SK-N-SH treated with all-trans-retinoic acid at 6 μM for 48 hours (cell line): ENCODE data around the gene EXTL1.

Experiments
- ATAC-seq: fragments of 200-7000 bp; cut with Tn5 transposase; 3 replicates; pipeline ENCODE4 v1.9.1; 2020; ENCODE audit warnings: mild to moderate bottlenecking, moderate library complexity
- ARNTL ChIP-seq: fragments of 450-650 bp; formaldehyde crosslinking; IDR thresholded peaks from 2 replicates; pipeline ENCODE4 v1.5.0; 2020; ENCODE audit warnings: low read depth, mild to moderate bottlenecking, moderate library complexity, borderline replicate concordance
- BACH2 ChIP-seq: fragments of 250-450 bp; sonication (Bioruptor Pico); IDR thresholded peaks from 2 replicates; pipeline ENCODE4 v1.9.0; 2021; ENCODE audit warnings: mild to moderate bottlenecking, borderline replicate concordance
- CSDC2 ChIP-seq: fragments of 250-450 bp; sonication (Bioruptor Pico); IDR thresholded peaks from 2 replicates; pipeline ENCODE4 v1.5.0; 2020; ENCODE audit warnings: mild to moderate bottlenecking, moderate library complexity
- CSRNP3 ChIP-seq: fragments of 250-450 bp; sonication (Bioruptor Pico); IDR thresholded peaks from 2 replicates; pipeline ENCODE4 v1.5.1; 2021; ENCODE audit warnings: mild to moderate bottlenecking, moderate library complexity
- ESRRG ChIP-seq: fragments of 250-450 bp; sonication (Bioruptor Pico); IDR thresholded peaks from 2 replicates; pipeline ENCODE4 v1.6.1; 2021; ENCODE audit warnings: mild to moderate bottlenecking
- GLIS3 ChIP-seq: fragments of 250-450 bp; sonication (Bioruptor Pico); IDR thresholded peaks from 2 replicates; pipeline ENCODE4 v1.5.0; 2020; ENCODE audit warnings: mild to moderate bottlenecking, moderate library complexity
- OSR1 ChIP-seq: fragments of 250-450 bp; sonication (Bioruptor Pico); IDR thresholded peaks from 2 replicates; pipeline ENCODE4 v1.8.0; 2022; ENCODE audit warnings: moderate library complexity, mild to moderate bottlenecking, inconsistent platforms
- PATZ1 ChIP-seq: fragments of 250-450 bp; sonication (Bioruptor Pico); IDR thresholded peaks from 2 replicates; pipeline ENCODE4 v1.8.0; 2020; ENCODE audit warnings: mild to moderate bottlenecking, moderate library complexity, borderline replicate concordance
- POU6F1 ChIP-seq: fragments of 250-450 bp; sonication (Bioruptor Pico); IDR thresholded peaks from 2 replicates; pipeline ENCODE4 v1.8.0; 2021; ENCODE audit warnings: low read depth, mild to moderate bottlenecking, moderate library complexity, borderline replicate concordance
- PPARA ChIP-seq: fragments of 250-450 bp; sonication (Bioruptor Pico); IDR thresholded peaks from 2 replicates; pipeline ENCODE4 v1.5.0; 2020; ENCODE audit warnings: mild to moderate bottlenecking, borderline replicate concordance
- RARB ChIP-seq: fragments of 250-450 bp; sonication (Bioruptor Pico); IDR thresholded peaks from 2 replicates; pipeline ENCODE4 v1.8.0; 2021; ENCODE audit warnings: mild to moderate bottlenecking, moderate library complexity
- SNAI2 ChIP-seq: fragments of 250-450 bp; sonication (Bioruptor Pico); IDR thresholded peaks from 2 replicates; pipeline ENCODE4 v1.5.0; 2020; ENCODE audit warnings: mild to moderate bottlenecking, moderate library complexity
- TCF4 ChIP-seq: fragments of 250-450 bp; sonication (Bioruptor Pico); IDR thresholded peaks from 2 replicates; pipeline ENCODE4 v1.8.0; 2021; ENCODE audit warnings: mild to moderate bottlenecking, moderate library complexity, borderline replicate concordance
- TOX ChIP-seq: fragments of 250-450 bp; sonication (Bioruptor Pico); IDR thresholded peaks from 2 replicates; pipeline ENCODE4 v1.8.0; 2021; ENCODE audit warnings: mild to moderate bottlenecking, moderate library complexity, borderline replicate concordance
- TSHZ2 ChIP-seq: fragments of 250-450 bp; sonication (Bioruptor Pico); IDR thresholded peaks from 2 replicates; pipeline ENCODE4 v1.5.0; 2020; ENCODE audit warnings: mild to moderate bottlenecking, moderate library complexity
- ZC3H10 ChIP-seq: fragments of 250-450 bp; sonication (Bioruptor Pico); IDR thresholded peaks from 2 replicates; pipeline ENCODE4 v1.5.1; 2021; ENCODE audit warnings: mild to moderate bottlenecking, moderate library complexity
- ZFP3 ChIP-seq: fragments of 250-450 bp; sonication (Bioruptor Pico); IDR thresholded peaks from 2 replicates; pipeline ENCODE4 v1.5.0; 2020; ENCODE audit warnings: mild to moderate bottlenecking, moderate library complexity
- ZFP30 ChIP-seq: fragments of 450-650 bp; formaldehyde crosslinking; IDR thresholded peaks from 2 replicates; pipeline ENCODE4 v1.5.0; 2022; ENCODE audit warnings: mild to moderate bottlenecking, moderate library complexity
- ZNF565 ChIP-seq: fragments of 450-650 bp; formaldehyde crosslinking; conservative IDR thresholded peaks from 2 replicates; pipeline ENCODE4 v1.5.0; 2020; ENCODE audit warnings: low read depth, mild to moderate bottlenecking, moderate library complexity
- ZNF70 ChIP-seq: fragments of 450-650 bp; formaldehyde crosslinking; IDR thresholded peaks from 2 replicates; pipeline ENCODE4 v1.5.0; 2020; ENCODE audit warnings: mild to moderate bottlenecking, moderate library complexity
- ZNF8 ChIP-seq: fragments of 450-650 bp; formaldehyde crosslinking; IDR thresholded peaks from 2 replicates; pipeline ENCODE4 v1.5.0; 2020; ENCODE audit warnings: mild to moderate bottlenecking, moderate library complexity

EXTL1 gene

GRCh38 chr1:25990251-25990650 lies 31.3 kb upstream of the EXTL1 start:
- ATAC-seq = no peak
- TF ChIP-seq PPARA (CRISPR knock-in tag) = no peak
- no peak for TF ChIP-seq PATZ1 (CRISPR knock-in tag)
- no peak for TF ChIP-seq BACH2 (CRISPR knock-in tag)
- TF ChIP-seq CSRNP3 (CRISPR knock-in tag) = no peak
- TF ChIP-seq RARB = no peak
- TF ChIP-seq ARNTL (CRISPR knock-in tag) = no peak
- TF ChIP-seq TCF4 (CRISPR knock-in tag) = no peak
- TF ChIP-seq ZFP30 = no peak
- TF ChIP-seq ZNF8 (CRISPR knock-in tag) = no peak
- no peak for TF ChIP-seq POU6F1 (CRISPR knock-in tag)
- TF ChIP-seq SNAI2 = no peak
- TF ChIP-seq ESRRG (CRISPR knock-in tag) = no peak

GRCh38 chr1:25990702-25991395 lies 30.7 kb upstream of the EXTL1 start:
- ATAC-seq = no peak
- TF ChIP-seq TSHZ2 (CRISPR knock-in tag) (no peak), ZFP3 (CRISPR knock-in tag) (no peak), GLIS3 (no peak), TCF4 (CRISPR knock-in tag) (no peak), OSR1 (CRISPR knock-in tag) (no peak)
- TF ChIP-seq, all 23 proteins: peak for 0

- no peak for ATAC-seq
- TF ChIP-seq ARNTL (CRISPR knock-in tag) (no peak), TOX (CRISPR knock-in tag) (no peak), ZNF565 (CRISPR knock-in tag) (no peak), CSDC2 (CRISPR knock-in tag) (no peak), ZC3H10 (CRISPR knock-in tag) (no peak), TCF4 (CRISPR knock-in tag) (no peak)
Measured at GRCh38 chr1:25991937-25992688, 29.5 kb upstream of the EXTL1 start.

GRCh38 chr1:25992689-25993171 lies 28.8 kb upstream of the EXTL1 start:
- ATAC-seq = no peak
- TF ChIP-seq TOX (CRISPR knock-in tag) (no peak), ZNF70 (no peak)
